GM21737 (cell line): ENCODE data around the gene ELAVL4.

Experiments
- ATAC-seq: cut with Tn5 transposase; IDR thresholded peaks from one replicate; pipeline ENCODE4 v1.9.1; 2021; ENCODE audit warnings: mild to moderate bottlenecking, moderate library complexity; ENCODE audit not compliant: unreplicated experiment

Gene ELAVL4

DNA sequence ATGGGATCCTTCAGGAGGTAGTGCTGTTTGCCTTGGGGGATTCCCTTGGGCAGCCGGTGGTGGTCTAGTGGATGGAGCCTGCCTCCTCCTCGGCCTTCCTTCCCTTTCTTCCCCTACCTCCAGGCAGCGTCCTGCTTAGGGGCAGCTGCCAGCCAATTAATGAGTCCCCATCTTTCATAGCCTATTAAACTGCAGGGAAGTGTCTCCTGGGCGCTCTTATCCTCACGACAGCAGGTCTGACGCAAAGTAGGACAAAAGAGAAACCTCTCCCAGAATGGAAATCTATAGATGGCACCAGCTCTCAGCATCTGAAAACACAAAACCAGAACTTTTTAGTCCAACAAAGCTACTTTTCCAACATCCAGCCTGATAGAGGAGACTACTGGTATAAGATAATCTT, 69.3 kb downstream of the ELAVL4 start:
- no peak for ATAC-seq

DNA sequence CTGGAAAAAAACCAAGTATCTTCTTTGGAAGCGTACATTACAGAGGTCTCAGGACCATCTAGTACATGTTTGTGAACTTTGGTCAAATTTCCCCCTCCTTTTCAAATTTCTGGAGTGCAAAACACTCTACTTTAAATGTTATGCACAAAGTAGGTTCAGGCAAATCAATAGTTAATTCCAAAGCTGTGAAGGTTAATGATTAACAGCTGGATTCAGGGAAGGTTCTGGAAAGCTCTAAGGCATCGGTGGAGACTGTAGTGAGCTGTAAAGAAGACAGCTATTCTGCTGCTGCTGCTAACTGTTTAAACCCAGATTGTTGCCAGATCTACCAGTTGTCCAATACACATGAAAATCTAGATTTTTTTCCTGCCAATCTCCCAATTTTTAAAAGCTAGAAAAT, 70.9 kb downstream of the ELAVL4 start:
- ATAC-seq: no peak

DNA sequence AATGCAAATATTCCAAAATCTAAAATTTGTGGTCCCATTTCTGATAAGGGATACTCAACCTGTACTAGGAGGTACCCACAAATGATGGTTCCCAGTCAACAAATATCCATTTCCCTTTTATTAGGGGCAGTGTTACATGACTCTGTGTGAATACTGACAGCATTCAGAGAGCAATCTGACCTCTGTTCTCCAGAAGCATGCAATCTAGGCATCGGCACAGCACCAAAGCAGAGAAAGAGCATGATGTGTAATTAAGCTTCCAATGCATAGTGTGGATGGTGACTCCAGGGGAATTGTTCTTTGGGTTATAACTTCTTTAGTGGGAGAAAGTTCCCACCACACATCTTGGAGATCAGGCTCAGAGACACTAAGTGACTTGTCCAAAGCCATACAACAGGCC, 71.6 kb downstream of the ELAVL4 start:
- no peak for ATAC-seq

DNA sequence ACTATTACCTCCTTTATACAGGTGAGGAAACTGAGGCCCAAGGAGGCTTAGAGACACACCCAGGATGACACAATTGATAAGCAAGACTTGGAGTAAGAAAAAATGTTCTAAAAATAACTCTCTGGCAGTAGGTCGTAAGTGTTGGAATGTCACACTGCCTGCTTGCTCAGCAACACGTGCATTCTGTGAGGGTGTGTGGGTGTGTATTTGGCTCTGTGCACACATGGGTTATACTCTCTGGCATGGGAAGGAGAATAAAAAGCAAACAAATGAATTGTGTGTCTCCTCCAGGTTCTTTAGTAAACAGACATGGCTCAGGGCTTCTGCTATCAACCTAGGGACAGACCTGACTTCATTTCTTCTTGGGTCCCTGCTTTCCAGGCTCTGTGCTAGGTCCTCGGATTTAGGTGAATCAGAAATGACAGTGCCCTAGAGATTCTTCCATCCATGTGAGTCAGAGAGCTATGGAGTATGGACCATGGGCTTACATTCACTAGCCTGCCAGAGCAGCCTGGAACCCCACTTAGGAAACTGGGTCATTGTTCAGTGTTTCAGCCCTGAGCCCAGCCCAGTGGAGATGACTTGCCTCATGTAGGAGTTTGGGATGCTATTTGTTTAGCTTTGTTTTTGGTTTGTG, 72.4 kb downstream of the ELAVL4 start:
- ATAC-seq: no peak

DNA sequence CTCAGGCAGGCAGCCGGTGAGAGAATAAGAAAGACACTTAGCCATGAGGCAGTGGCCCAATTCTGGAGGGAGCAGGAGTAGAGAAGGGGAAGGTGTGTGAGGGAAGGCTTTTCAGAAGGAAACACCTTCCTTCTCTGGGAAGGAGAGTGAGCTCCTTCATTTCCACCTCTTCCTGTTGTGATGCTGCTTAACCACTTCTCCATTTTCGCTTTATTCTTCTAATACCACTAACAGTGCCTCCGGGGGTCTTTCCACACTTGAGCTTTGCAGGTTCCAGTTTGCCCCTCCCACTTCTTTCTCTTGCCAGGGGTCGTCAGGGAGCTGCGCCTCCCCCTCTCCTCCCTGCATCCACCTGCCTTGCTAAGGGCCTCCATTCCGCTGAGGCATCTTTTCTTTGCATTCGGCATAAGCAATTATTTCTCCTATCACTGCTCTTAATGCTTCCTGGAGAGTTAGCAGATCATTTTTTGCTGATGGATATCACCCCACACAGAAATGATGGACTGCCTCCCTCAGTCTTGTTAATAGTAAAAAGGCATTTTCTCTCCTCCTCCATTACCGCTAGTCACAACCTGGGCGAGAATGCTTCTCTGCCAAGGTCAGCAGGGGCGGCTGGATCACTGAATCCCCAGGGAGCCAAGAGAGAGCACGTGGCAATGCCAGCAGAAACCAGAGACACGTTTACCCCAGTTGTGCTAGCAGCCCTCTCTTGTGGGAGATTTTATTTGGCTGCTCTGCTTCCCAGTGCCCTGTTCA, 74.8 kb downstream of the ELAVL4 start:
- ATAC-seq: no peak

DNA sequence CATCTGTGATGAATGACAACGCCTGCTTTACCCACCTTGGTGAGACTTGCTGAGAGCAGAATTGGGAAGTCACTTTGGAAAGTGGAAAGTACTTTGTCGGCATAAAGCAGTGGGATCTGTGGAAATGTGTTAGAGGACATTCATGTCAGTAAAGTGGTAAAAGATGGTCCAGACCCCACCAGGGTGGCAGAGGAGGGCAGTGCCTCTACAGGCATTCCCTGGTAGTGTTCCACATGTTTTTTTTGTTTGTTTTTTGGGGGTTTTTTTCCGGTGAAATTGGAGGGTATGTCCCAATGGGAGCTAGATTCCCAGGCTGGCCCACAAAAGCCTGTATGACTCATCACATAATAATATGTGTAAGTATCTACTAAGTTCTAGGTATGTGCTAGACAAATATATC, 80.6 kb downstream of the ELAVL4 start:
- ATAC-seq: no peak

DNA sequence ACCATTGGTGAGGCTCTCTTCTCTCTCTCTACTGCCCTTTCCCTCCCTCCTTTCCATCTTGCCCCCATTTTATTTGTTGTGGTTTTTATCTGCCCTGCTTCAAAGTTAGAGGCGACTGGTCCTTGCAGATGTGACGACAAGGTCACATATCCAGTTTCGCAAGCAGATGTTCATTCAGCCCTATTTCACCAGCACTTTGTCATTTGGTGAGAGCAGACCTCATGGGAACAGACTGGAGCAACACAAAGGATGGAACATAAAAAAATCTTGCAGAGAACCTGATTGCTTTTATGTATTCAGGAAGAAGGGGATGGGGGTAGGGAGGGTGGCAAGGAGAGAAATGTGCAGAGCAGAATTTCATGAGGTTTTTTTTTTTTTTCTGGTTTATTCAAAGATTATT, 84.3 kb downstream of the ELAVL4 start:
- ATAC-seq: no peak

DNA sequence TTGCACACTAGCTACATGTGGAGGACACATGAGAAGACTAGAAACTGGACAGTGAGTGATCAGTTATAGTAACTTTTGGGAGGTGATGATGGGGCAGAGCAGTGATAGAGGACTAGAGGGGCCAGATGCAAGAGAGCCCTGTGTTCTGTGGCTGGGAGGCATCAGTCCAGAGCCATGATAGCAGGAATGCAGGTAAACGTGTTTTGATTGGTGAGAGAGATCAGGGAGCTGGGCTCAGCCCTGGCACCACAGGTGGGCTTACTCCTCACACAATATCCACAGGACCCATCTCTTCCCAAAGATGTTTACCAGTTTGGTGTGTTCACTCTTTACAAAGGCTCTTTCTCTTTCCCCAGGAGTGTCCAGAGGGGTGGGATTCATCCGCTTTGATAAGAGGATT, 86.5 kb downstream of the ELAVL4 start:
- ATAC-seq: no peak

DNA sequence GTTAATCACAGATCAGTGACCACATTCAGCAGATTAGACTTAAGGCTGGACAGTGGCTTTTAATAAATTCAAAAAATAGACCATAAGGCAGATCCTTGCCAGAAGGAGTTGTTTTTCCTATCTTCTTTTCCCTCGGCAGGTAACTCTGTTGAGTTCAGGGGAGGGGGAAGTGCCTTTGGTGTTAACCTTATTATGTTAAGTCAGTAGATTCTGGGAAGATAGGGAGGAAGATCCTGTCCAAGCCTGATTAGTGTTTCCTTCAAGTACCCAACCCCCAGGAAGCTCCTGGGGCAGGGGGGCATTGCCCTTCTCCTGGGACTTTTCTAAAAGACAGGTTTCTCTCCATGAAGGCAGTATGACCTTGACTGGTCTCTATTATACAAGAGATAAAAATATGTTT, 87.4 kb downstream of the ELAVL4 start:
- no peak for ATAC-seq

DNA sequence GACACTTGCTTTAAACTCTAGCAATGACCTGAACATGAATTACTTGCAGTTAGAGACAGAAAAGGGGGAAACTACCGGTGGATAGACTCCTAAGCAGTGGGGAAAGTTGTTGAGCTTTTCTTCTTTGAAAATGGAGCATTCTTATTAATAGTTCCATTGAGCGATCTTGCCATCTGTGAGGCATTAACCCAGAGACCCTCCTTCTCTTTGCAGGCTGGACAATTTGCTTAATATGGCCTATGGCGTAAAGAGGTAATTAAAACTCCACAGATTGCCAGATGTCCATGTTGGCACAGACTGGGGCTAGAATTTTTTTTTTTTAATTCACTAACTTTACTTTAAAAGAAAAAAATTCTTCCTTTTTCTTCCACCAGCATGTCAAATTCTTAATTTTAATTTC, 88.5 kb downstream of the ELAVL4 start:
- ATAC-seq: no peak

DNA sequence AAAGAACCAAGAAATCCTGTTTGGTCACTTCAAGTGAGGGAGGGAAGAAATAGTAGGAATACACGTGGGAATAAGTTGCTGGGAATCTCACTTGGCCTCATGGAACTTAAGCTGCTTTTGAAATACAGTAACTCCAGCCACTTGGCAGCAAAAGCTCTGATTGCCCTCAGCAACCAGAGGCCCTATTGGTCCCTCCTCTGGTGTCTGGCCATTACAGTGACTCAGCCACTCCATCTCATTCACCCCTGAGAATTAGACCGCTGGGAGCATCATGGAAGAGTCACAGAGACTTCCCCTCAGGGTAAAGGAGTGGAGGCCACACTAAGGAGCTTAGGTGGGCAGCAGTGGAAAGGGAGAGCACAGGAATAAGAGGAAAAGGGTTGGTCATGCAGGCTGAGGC, 99.6 kb downstream of the ELAVL4 start:
- no peak for ATAC-seq

DNA sequence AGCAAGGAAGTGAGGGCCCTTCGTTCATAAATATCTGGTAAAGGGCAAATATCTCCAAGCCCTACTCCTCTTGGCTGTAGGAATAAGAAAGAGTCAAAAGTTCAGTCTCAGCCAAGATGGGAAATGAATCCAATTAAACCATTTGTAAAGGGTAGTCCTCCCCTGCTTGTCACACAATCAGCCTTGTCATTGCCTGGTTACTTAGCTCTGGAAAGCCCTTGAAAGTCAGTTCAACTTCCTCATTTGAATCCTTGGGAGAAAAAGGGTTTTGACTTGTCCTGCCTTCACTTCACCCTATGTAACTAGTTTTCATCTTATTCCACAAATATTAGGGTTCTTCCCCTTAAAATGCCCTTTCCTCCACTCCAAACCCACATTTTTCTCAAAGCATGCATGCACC, 100.0 kb downstream of the ELAVL4 start:
- no peak for ATAC-seq

DNA sequence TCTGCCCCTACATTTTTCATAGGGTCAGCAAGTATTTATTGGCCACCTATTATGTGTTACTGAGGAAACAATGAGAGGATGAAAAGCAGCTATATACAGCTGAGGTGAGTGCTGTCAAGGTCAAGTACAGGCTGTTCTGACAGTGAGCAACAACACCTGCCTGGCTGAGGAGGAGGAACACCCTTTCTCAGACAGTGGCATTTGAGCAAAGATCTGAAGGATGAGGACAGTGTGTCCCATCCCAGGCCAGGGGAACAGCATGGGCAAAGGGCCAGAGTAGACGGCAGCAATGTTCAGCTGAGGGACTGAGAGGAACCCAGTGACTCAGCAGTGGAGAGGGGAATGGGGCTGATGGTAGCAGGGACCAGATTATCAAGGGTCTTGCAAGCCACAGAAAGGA, 101.0 kb downstream of the ELAVL4 start:
- ATAC-seq: no peak

DNA sequence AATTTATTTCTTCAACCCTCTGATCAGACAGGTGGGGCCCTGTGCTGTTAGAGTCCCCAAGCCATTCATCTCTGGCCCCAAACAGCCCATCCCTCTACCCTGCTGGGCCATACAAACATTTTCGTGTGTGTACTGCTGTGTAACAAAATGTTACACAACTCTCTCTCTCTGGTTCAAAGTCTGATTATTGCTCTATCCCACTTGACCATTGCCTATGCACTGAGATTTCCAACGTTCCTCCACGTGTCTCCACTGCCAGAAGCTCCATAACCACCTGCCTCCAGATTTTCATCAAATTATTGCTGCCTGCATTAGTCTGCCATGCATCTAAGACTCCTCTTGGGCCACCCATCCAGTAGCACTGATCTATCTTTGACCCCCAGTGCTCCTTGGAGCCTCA, 104.8 kb downstream of the ELAVL4 start:
- no peak for ATAC-seq

DNA sequence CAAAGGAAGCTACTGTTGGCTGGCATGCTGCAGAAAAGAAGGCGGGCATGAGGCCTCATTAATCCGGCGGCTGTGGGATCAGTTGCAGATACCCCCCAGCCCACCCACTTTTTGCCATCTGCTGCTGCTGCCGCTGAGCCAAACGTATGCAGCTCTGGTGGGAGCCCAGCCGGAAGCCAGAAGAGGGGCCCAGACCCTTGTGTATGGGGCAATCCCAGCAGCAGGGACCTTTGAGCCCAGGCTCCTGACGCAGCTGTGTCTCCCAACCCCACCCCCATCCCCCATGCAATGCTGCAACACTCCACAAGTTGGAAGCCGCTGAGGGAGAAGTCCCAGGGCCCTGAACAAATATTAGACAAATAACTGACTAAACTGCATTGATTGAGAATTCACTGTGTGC, 106.0 kb downstream of the ELAVL4 start:
- no peak for ATAC-seq

DNA sequence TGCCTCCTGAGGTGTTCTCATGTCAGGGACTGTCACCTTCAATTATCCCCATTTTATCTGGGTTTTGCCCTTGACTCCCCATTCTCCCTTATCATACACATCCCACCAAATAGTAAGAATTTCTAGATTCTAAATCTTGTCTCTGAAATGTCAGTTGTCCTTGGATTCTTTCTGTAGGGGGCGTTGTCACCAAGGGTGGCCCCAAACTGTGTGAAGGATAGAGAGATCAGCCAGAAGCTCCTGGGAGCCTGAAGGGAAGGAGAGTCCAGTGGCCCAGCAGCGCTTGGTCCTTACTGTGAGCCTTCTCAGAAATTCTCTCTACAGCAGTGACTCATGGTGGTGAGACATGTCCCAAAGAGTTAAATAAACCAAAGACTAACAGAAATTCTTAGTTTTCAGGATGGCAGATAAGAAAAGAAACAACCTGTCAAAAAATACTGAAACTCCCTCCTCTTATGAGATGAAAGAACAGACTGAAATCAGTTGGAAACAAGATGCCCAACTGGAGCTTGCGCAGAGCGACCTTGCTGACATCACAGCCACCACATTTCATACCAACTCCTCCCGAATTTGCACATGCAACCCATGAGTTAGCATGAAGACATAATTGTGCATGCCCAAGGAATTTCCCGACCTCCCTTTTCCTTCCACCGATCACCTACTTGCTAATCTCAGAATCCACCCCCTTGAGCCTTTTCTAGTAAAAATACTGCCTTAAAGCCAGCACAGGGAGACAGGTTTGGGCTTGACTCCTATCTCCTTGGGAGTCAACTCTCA, 109.8 kb downstream of the ELAVL4 start:
- ATAC-seq: no peak

DNA sequence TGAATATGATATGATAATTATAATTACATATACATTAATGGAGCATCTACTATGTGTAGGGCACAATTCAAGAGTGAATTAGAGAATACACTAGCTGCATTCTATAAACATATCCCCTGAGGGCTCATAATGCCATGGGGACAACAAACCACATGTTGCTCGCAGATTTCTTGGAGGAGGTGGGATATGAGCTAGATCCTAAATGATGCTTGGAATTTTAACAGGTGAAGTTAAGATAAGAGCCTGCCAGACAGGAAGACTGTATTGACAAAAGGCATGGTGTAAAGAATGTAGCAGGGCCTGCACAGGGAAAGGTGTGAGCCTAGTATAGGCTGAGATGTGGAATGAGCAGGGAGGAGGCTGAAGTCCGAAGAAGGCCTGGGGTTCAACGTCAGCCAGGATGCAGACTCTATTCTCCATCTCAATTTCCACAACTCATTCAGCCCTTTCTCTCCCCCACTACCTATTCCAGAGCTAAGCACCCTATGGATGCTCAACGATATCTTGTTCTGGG, 120.2 kb downstream of the ELAVL4 start:
- no peak for ATAC-seq

DNA sequence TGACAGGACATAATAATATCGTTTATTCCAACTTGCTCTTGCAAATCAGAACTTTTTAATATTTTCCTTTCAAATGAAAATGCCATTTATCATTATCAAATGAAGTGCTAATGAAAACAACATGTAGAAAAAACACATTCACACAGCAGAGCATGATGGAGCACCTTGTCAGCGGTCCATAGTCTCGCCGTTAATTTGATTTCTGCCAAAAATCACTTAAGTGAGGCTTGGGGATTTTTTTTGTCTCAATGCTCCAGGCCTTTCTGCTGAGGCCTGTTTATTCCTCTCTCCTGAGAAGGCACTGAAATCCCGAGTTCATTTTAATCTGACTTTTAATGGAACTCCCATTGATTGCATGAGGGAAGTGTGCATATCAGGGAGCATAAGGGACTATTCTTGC, 122.5 kb downstream of the ELAVL4 start:
- ATAC-seq: no peak

DNA sequence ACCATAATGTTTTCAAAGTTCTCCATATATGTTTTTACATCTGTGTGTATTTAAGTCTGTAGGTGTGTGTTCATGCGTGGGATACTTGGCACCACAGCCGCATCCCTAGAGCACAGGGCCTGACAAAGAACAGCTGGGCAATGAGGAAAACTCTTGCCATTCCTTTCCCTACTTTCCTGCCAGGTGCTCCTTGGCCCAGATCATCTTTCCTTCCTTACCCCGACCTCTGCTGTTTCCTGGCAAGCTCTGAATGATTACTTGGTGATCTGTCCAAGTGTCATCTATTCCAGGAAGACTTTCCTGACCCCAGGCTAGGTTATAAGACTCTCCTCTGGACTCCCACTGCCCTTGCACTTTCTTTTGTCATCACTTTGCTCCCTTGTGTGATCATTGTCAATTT, 123.6 kb downstream of the ELAVL4 start:
- ATAC-seq: no peak

DNA sequence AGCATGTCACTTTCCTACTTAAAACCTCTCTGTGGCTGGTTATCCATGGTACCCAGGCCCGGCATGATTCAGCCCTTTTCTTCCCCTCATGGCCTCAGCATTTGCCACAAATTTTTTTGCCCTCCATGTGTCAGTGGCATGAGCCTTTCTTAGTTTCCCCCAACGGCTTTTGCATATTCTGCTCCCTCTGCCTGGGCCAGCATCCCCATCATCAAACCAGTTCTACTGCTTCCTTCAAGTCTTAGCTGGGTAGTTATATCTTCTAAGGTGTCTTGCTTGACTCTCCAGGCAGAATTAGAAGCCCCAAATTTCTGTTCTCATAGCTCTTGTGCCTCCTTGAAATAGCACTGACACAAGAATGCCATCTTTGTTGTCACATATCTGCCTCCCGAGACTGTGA, 127.9 kb downstream of the ELAVL4 start:
- no peak for ATAC-seq

DNA sequence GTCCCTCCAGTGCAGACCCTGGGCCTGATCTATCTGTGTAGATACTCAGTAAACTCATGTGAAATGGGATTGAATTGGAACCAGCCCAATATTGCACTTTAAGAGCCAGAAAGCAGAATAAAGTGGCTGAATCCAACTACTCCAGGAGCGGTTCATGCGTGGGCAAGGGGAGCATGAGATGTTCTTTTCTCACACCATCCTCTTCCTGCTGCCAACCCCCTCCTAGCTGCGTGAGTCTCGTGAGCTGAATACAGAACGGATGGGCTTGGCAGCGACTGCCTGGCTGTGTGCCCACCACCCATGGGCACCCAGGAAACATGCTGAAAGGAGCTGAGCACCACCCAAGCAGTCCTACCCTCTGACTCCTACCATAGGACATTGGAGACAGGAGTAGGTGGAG, 128.3 kb downstream of the ELAVL4 start:
- no peak for ATAC-seq

DNA sequence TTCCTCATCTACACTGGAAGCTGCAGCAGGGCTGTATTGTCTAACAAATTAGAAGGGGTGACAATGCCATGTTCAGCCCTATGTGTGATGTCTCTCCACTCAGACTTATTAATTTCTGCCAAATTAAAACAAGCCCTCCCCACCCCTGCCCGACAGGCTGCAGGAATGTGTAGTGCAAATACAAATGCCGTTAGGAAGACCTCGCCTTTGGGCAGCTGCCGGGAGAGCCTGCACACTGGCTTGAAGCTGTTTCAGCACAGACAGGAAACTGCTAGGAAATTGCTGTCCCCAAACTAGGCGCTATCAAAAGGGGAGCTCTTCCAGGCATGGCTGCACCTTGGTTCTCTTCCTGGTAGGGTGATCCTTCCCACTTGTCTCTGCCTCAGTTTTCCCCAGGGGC, 135.2 kb downstream of the ELAVL4 start:
- ATAC-seq: no peak
